ENCODE data around the gene MRPL55.

The MRPL55 gene

DNA sequence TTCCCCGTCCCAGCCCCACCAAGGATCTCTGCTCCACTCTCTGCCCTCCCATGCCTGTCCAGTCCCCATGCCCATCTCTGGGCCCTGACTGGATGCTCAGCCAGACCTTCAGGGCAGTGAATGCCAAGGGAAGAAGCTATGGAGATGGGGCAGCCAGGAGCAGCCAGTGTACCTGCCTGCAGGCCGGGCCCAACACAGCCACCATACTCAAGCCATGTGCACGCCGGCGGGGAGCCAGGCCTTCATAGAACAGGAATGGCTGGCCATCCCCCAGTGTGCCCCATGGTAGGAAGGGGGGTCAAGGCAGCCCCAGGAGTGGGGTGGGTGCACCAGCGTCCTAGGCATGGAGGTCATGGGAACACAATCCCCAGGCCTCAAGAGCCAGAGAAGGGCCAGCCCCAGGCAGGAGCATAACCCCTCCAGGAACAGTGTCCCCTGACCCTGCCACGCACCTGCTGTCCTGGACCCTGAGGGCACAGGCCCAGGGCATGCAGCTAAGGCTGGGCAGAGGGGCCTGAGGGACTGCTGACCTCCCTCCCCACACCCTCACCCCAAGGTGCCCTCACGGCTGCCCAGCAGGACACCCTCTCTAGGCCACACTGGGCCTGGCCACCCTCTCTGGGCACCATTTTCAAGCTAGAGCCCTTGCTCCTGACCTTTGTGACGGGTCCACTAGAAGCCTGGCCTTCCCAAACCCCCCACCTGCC lies 46.9 kb downstream of the MRPL55 start:
- TF ChIP-seq, protein P1, sequence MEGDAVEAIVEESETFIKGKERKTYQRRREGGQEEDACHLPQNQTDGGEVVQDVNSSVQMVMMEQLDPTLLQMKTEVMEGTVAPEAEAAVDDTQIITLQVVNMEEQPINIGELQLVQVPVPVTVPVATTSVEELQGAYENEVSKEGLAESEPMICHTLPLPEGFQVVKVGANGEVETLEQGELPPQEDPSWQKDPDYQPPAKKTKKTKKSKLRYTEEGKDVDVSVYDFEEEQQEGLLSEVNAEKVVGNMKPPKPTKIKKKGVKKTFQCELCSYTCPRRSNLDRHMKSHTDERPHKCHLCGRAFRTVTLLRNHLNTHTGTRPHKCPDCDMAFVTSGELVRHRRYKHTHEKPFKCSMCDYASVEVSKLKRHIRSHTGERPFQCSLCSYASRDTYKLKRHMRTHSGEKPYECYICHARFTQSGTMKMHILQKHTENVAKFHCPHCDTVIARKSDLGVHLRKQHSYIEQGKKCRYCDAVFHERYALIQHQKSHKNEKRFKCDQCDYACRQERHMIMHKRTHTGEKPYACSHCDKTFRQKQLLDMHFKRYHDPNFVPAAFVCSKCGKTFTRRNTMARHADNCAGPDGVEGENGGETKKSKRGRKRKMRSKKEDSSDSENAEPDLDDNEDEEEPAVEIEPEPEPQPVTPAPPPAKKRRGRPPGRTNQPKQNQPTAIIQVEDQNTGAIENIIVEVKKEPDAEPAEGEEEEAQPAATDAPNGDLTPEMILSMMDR (IDR thresholded peaks at IDR 0.05), result no peak
- no peak for DNase-seq
- peaks cover 12% of the 10 kb centered on the region for H3K4me1 Mint-ChIP-seq
- no peaks in the 10 kb centered on the region for H3K36me3 Mint-ChIP-seq (ENCODE audit: low read depth)
- no peak overlapping the region for H3K4me3 Mint-ChIP-seq
- no peak overlapping the region for H3K27ac Mint-ChIP-seq
- H3K27me3 Mint-ChIP-seq (ENCODE audit: low read depth, poor library complexity), result peaks cover 48% of the 10 kb centered on the region
- H3K9me3 Mint-ChIP-seq, result peaks cover 12% of the 10 kb centered on the region

DNA sequence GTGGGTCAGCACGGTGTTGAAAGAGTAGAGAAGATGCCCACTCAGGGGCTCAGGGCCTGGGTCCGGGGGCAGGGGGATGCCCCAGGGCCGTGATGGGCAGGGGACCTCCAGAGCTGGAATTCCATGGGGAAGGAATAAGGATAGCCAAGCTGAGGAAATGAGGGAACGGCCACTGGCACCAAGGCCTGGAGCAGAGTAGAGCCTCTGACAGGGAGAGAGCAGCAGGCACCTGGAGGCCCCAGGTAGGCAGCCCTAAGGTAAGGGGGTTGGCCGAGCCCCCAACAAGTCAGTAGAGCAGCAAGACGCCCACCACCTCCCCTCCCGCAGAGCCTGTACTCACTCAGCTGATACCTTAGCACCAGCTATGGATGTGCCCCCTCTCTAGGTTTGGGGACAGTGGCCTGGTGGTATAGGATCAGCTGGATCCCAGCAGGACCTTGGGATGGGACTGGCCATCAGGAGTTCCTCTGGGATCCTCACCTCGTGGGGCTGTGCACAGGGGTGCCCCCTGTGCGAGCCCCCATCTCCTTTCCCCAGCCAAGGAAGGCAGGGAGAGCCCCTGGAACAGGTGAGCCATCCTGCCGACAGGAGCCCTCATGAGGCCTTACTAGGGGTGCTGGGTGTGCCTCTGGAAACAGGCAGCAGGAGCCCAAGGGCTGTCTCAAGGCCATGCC lies 47.6 kb downstream of the MRPL55 start:
- DNase-seq, result no peak
- Mint-ChIP-seq H3K4me3 (peak overlapping the region; percentile 68), H3K27ac (no peak overlapping the region), H3K4me1 (peaks cover 9% of the 10 kb centered on the region), H3K27me3 (ENCODE audit: low read depth, poor library complexity) (peaks cover 55% of the 10 kb centered on the region), H3K36me3 (ENCODE audit: low read depth) (no peaks in the 10 kb centered on the region), H3K9me3 (peaks cover 17% of the 10 kb centered on the region)
- TF ChIP-seq, protein P1 (IDR thresholded peaks at IDR 0.05), result no peak

DNA sequence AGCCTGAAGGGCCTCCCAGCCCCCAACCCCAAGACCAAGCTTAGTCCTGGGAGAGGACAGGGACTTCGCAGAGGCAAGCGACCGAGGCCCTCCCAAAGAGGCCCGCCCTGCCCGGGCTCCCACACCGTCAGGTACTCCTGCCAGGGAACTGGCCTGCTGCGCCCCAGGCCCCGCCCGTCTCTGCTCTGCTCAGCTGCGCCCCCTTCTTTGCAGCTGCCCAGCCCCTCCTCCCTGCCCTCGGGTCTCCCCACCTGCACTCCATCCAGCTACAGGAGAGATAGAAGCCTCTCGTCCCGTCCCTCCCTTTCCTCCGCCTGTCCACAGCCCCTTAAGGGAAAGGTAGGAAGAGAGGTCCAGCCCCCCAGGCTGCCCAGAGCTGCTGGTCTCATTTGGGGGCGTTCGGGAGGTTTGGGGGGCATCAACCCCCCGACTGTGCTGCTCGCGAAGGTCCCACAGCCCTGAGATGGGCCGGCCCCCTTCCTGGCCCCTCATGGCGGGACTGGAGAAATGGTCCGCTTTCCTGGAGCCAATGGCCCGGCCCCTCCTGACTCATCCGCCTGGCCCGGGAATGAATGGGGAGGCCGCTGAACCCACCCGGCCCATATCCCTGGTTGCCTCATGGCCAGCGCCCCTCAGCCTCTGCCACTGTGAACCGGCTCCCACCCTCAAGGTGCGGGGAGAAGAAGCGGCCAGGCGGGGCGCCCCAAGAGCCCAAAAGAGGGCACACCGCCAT lies 48.5 kb downstream of the MRPL55 start:
- Mint-ChIP-seq H3K4me3 (peak overlapping the region; percentile 68), H3K27me3 (ENCODE audit: low read depth, poor library complexity) (peaks cover 65% of the 10 kb centered on the region), H3K9me3 (peaks cover 26% of the 10 kb centered on the region), H3K4me1 (peaks cover 6% of the 10 kb centered on the region), H3K36me3 (ENCODE audit: low read depth) (no peaks in the 10 kb centered on the region), H3K27ac (no peak overlapping the region)
- DNase-seq, result peak; percentile 38
- TF ChIP-seq, protein P1 (IDR thresholded peaks at IDR 0.05), result no peak

DNA sequence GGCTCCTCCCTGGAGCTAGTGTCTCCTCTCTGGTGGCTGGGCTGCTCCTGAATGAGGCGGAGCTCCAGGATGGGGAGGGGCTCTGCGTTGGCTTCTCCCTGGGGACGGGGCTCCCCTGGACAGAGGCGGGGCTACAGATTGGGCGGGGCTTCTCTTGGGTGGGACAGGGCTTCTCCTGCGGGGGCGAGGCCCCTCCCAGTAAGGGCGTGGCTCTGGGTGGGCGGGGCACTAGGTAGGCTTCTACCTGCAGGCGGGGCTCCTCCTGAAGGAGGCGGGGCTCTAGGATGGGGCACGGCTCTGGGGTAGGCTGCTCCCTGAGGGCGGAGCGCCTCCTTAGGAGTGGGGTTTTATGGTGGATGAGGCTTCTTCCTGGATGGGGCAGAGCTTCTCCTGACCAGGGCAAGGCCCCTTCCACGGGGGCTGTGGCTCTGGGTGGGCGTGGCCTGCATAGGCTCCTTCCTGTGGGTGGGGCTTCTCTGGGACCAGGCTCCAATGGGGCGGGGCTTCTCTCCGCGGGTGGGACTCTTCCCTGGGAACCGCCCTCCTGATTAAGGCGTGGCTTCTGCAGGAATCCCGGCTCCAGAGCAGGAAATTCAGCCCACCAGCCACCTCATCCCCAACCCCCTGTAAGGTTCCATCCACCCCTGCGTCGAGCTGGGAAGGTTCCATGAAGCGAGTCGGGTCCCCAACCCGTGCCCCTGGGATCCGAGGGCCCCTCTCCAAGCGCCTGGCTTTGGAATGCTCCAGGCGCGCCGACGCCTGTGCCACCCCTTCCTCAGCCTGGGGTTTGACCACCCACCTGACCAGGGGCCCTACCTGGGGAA lies 49.3 kb downstream of the MRPL55 start:
- peaks cover 70% of the 10 kb centered on the region for H3K27me3 Mint-ChIP-seq (ENCODE audit: low read depth, poor library complexity)
- H3K4me3 Mint-ChIP-seq, result peak overlapping the region; percentile 64
- TF ChIP-seq, protein P1 (IDR thresholded peaks at IDR 0.05), result no peak
- DNase-seq, result peak; percentile 94
- no peak overlapping the region for H3K27ac Mint-ChIP-seq
- no peaks in the 10 kb centered on the region for H3K36me3 Mint-ChIP-seq (ENCODE audit: low read depth)
- peaks cover 30% of the 10 kb centered on the region for H3K9me3 Mint-ChIP-seq
- peaks cover 6% of the 10 kb centered on the region for H3K4me1 Mint-ChIP-seq

DNA sequence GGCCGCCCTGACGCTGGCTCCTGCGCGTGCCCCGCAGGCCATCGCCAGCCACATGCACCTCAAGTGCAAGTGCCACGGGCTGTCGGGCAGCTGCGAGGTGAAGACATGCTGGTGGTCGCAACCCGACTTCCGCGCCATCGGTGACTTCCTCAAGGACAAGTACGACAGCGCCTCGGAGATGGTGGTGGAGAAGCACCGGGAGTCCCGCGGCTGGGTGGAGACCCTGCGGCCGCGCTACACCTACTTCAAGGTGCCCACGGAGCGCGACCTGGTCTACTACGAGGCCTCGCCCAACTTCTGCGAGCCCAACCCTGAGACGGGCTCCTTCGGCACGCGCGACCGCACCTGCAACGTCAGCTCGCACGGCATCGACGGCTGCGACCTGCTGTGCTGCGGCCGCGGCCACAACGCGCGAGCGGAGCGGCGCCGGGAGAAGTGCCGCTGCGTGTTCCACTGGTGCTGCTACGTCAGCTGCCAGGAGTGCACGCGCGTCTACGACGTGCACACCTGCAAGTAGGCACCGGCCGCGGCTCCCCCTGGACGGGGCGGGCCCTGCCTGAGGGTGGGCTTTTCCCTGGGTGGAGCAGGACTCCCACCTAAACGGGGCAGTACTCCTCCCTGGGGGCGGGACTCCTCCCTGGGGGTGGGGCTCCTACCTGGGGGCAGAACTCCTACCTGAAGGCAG lies 50.0 kb downstream of the MRPL55 start:
- Mint-ChIP-seq H3K4me3 (peak overlapping the region; percentile 64), H3K9me3 (peaks cover 37% of the 10 kb centered on the region), H3K27ac (no peak overlapping the region), H3K27me3 (ENCODE audit: low read depth, poor library complexity) (peaks cover 73% of the 10 kb centered on the region), H3K4me1 (peaks cover 6% of the 10 kb centered on the region), H3K36me3 (ENCODE audit: low read depth) (no peaks in the 10 kb centered on the region)
- TF ChIP-seq, protein P1 (IDR thresholded peaks at IDR 0.05), result no peak
- no peak for DNase-seq

All from nephron progenitor cell (in vitro differentiated cells).